Osteocyte (in vitro differentiated cells): ENCODE results near the gene CEMIP. TPM values are rescaled to one million over a fixed set of nuclear protein-coding genes. Genes with fewer than 3 reads are reported as not detected.

Experiments used
- DNase-seq: peaks from one replicate; pipeline ENCODE4 v3.0.0; 2021; ENCODE audit warnings: mixed read lengths; ENCODE audit not compliant: unreplicated experiment; ENCODE audit errors: extremely low spot score
- H3K27ac Mint-ChIP-seq: one replicate; pipeline ENCODE4 v1.8.0; 2021; ENCODE audit warnings: mild to moderate bottlenecking, mixed read lengths; ENCODE audit not compliant: unreplicated experiment
- H3K27me3 Mint-ChIP-seq: one replicate; pipeline ENCODE4 v1.8.0; 2021; ENCODE audit warnings: mixed read lengths; ENCODE audit not compliant: unreplicated experiment
- H3K36me3 Mint-ChIP-seq: one replicate; pipeline ENCODE4 v1.8.0; 2021; ENCODE audit warnings: mixed read lengths; ENCODE audit not compliant: unreplicated experiment
- H3K4me1 Mint-ChIP-seq: one replicate; pipeline ENCODE4 v1.8.0; 2021; ENCODE audit warnings: mixed read lengths; ENCODE audit not compliant: unreplicated experiment
- H3K4me3 Mint-ChIP-seq: one replicate; pipeline ENCODE4 v1.8.0; 2021; ENCODE audit warnings: mild to moderate bottlenecking, moderate library complexity, mixed read lengths; ENCODE audit not compliant: unreplicated experiment
- H3K9me3 Mint-ChIP-seq: one replicate; pipeline ENCODE4 v1.8.0; 2021; ENCODE audit warnings: mixed read lengths; ENCODE audit not compliant: unreplicated experiment
- CTCF ChIP-seq: fragments of 200-600 bp; sonication (generic); IDR thresholded peaks from 2 replicates; pipeline ENCODE4 v1.5.0; 2021; ENCODE audit warnings: antibody characterized with exemption, mild to moderate bottlenecking, moderate library complexity
- total RNA-seq: library from RNA; stranded (reverse); gene quantifications from 2 replicates; pipeline ENCODE4 v1.2.1, GENCODE V29; 2021

CEMIP gene
- total RNA-seq, 1 donor from 2014 or later: 445 TPM

GRCh38 chr15:80838012-80838411 is 58.8 kb downstream of the CEMIP start:
- no peaks in the 10 kb centered on the region for H3K27me3 Mint-ChIP-seq
- H3K27ac Mint-ChIP-seq: peak overlapping the region; percentile 54

GRCh38 chr15:80838666-80839065 is 59.5 kb downstream of the CEMIP start:
- H3K27ac Mint-ChIP-seq: peak overlapping the region; percentile 54

More at GRCh38 chr15:80838012-80838411, 58.8 kb downstream of the CEMIP start:
- no peaks in the 10 kb centered on the region for H3K9me3 Mint-ChIP-seq
- no peak overlapping the region for H3K4me3 Mint-ChIP-seq
- no peak for TF ChIP-seq CTCF
- H3K4me1 Mint-ChIP-seq: peaks cover 56% of the 10 kb centered on the region
- H3K36me3 Mint-ChIP-seq: peaks cover 75% of the 10 kb centered on the region
- no peak for DNase-seq

GRCh38 chr15:80839764-80840130 is 60.6 kb downstream of the CEMIP start:
- H3K27ac Mint-ChIP-seq: no peak overlapping the region
- H3K36me3 Mint-ChIP-seq: peaks cover 75% of the 10 kb centered on the region
- no peak for TF ChIP-seq CTCF
- no peaks in the 10 kb centered on the region for H3K27me3 Mint-ChIP-seq
- peaks cover 52% of the 10 kb centered on the region for H3K4me1 Mint-ChIP-seq
- H3K4me3 Mint-ChIP-seq: no peak overlapping the region
- no peaks in the 10 kb centered on the region for H3K9me3 Mint-ChIP-seq
- DNase-seq: no peak

More at GRCh38 chr15:80838666-80839065, 59.5 kb downstream of the CEMIP start:
- no peak for TF ChIP-seq CTCF
- Mint-ChIP-seq H3K9me3 (no peaks in the 10 kb centered on the region), H3K27me3 (no peaks in the 10 kb centered on the region), H3K4me1 (peaks cover 55% of the 10 kb centered on the region), H3K4me3 (peak overlapping the region; percentile 14), H3K36me3 (peaks cover 78% of the 10 kb centered on the region)
- DNase-seq: no peak

- no peaks in the 10 kb centered on the region for H3K27me3 Mint-ChIP-seq
- H3K4me3 Mint-ChIP-seq: no peak overlapping the region
Measured at GRCh38 chr15:80840182-80841130, 61.3 kb downstream of the CEMIP start.

More at GRCh38 chr15:80840182-80841130, 61.3 kb downstream of the CEMIP start:
- no peak for TF ChIP-seq CTCF
- H3K36me3 Mint-ChIP-seq: peaks cover 77% of the 10 kb centered on the region
- no peaks in the 10 kb centered on the region for H3K9me3 Mint-ChIP-seq
- H3K27ac Mint-ChIP-seq: no peak overlapping the region
- no peak for DNase-seq
- H3K4me1 Mint-ChIP-seq: peaks cover 46% of the 10 kb centered on the region
